Measurements from ENCODE around the gene CHCHD3. TPM values are rescaled to one million over a fixed set of nuclear protein-coding genes. Genes with fewer than 3 reads are reported as not detected.

Gene CHCHD3
- total RNA-seq, 2 experiments from 2014 or later: 83.5 to 83.8 TPM

- intact Hi-C loops (cut with micrococcal nuclease; ENCODE audit: unreplicated experiment): no loop called here
- Histone ChIP-seq H3K27ac (ENCODE audit: low read depth, low read length, poor library complexity, severe bottlenecking) (no peak overlapping the region), H3K9me2 (ENCODE audit: insufficient read depth, low read length) (no peaks in the 10 kb centered on the region), H3K36me3 (ENCODE audit: insufficient read depth, low read length) (0 out of 2 replicates have a peak, but pooled peaks cover 4% of the 10 kb centered on the region), H4K20me1 (ENCODE audit: insufficient read depth, low read length) (no peaks in the 10 kb centered on the region), H3K4me3 (ENCODE audit: low read depth, low read length, poor library complexity, severe bottlenecking) (no peak overlapping the region), H3K4me2 (ENCODE audit: low read length) (no peak overlapping the region), H3K79me2 (ENCODE audit: insufficient read depth, low read depth, low read length) (peaks cover 31% of the 10 kb centered on the region; the same call in 1 of the 2 replicates), H2AFZ (ENCODE audit: low read length) (no peak overlapping the region), H3K9me3 (ENCODE audit: low read length) (no peaks in the 10 kb centered on the region), H3K4me1 (ENCODE audit: insufficient read depth, low read length, poor library complexity, severe bottlenecking) (peaks cover 7% of the 10 kb centered on the region)
- TF ChIP-seq EZH2phosphoT487 (IDR thresholded peaks at IDR 0.05; ENCODE audit: borderline replicate concordance, low read depth, low read length) (no peak), CTCF (conservative IDR thresholded peaks at IDR 0.05; ENCODE audit: low read length) (no peak)
- DNase-seq (ENCODE audit: low spot score): no peak
- CTCF ChIA-PET (ENCODE audit: unreplicated experiment): no interaction called here
- POLR2A ChIA-PET: no interaction called here
- no TSS peak for BruUV-seq (replicated peaks)
These were observed 82.0 kb downstream of the CHCHD3 start for GRCh38 chr7:132999845-133000244.

GRCh38 chr7:132998763-132999162 is 83.1 kb downstream of the CHCHD3 start:
- Histone ChIP-seq H3K4me2 (ENCODE audit: low read length) (no peak overlapping the region), H3K79me2 (ENCODE audit: insufficient read depth, low read depth, low read length) (peaks cover 37% of the 10 kb centered on the region; the same call in 1 of the 2 replicates), H3K36me3 (ENCODE audit: insufficient read depth, low read length) (no peaks in the 10 kb centered on the region), H3K9me3 (ENCODE audit: low read length) (no peaks in the 10 kb centered on the region), H3K4me1 (ENCODE audit: insufficient read depth, low read length, poor library complexity, severe bottlenecking) (peaks cover 6% of the 10 kb centered on the region), H3K4me3 (ENCODE audit: low read depth, low read length, poor library complexity, severe bottlenecking) (no peak overlapping the region), H3K27ac (ENCODE audit: low read depth, low read length, poor library complexity, severe bottlenecking) (no peak overlapping the region), H4K20me1 (ENCODE audit: insufficient read depth, low read length) (no peaks in the 10 kb centered on the region), H2AFZ (ENCODE audit: low read length) (no peak overlapping the region), H3K9me2 (ENCODE audit: insufficient read depth, low read length) (no peaks in the 10 kb centered on the region)
- BruUV-seq (replicated peaks): no TSS peak
- ChIA-PET CTCF (ENCODE audit: unreplicated experiment) (no interaction called here), POLR2A (interaction anchor here (1.0 kb wide), 1 partner anchor 11 kb away, joined by 3 read pairs; no protein-coding TSS in a partner anchor)
- no peak for TF ChIP-seq EZH2phosphoT487 (IDR thresholded peaks at IDR 0.05; ENCODE audit: borderline replicate concordance, low read depth, low read length)
- TF ChIP-seq CTCF (conservative IDR thresholded peaks at IDR 0.05; ENCODE audit: low read length): no peak
- DNase-seq (ENCODE audit: low spot score): no peak
- intact Hi-C loops (cut with micrococcal nuclease; ENCODE audit: unreplicated experiment): no loop called here

GRCh38 chr7:132997505-132997904 is 84.4 kb downstream of the CHCHD3 start:
- Histone ChIP-seq H3K4me3 (ENCODE audit: low read depth, low read length, poor library complexity, severe bottlenecking) (no peak overlapping the region), H3K79me2 (ENCODE audit: insufficient read depth, low read depth, low read length) (peaks cover 31% of the 10 kb centered on the region; the same call in 1 of the 2 replicates), H3K4me2 (ENCODE audit: low read length) (no peak overlapping the region), H3K9me2 (ENCODE audit: insufficient read depth, low read length) (no peaks in the 10 kb centered on the region), H3K4me1 (ENCODE audit: insufficient read depth, low read length, poor library complexity, severe bottlenecking) (no peaks in the 10 kb centered on the region), H4K20me1 (ENCODE audit: insufficient read depth, low read length) (no peaks in the 10 kb centered on the region), H3K36me3 (ENCODE audit: insufficient read depth, low read length) (no peaks in the 10 kb centered on the region), H3K27ac (ENCODE audit: low read depth, low read length, poor library complexity, severe bottlenecking) (no peak overlapping the region), H3K9me3 (ENCODE audit: low read length) (no peaks in the 10 kb centered on the region), H2AFZ (ENCODE audit: low read length) (no peak overlapping the region)
- TF ChIP-seq CTCF (conservative IDR thresholded peaks at IDR 0.05; ENCODE audit: low read length) (no peak), EZH2phosphoT487 (IDR thresholded peaks at IDR 0.05; ENCODE audit: borderline replicate concordance, low read depth, low read length) (no peak)
- POLR2A ChIA-PET: interaction anchor here (0.7 to 1.1 kb wide), 3 partner anchors 9 to 1183 kb away, joined by 3 to 9 read pairs (median 3); no protein-coding TSS in a partner anchor
- DNase-seq (ENCODE audit: low spot score): no peak
- CTCF ChIA-PET (ENCODE audit: unreplicated experiment): no interaction called here
- no TSS peak for BruUV-seq (replicated peaks)
- intact Hi-C loops (cut with micrococcal nuclease; ENCODE audit: unreplicated experiment): no loop called here
